ENCODE data around the gene KNCN.
A peak's percentile ranks its signal among the peaks of the same experiment; 100 is the strongest.

KNCN gene

GRCh38 chr1:46527474-46528296, 23.8 kb downstream of the KNCN start:
- DNase-seq (ENCODE audit: extremely low read depth, low read depth), result peak; percentile 50
- peak; percentile 99 for TF ChIP-seq CTCF (IDR thresholded peaks at IDR 0.05; ENCODE audit: low read depth, low read length)

- no peak for DNase-seq (ENCODE audit: extremely low read depth, low read depth)
- TF ChIP-seq CTCF (IDR thresholded peaks at IDR 0.05; ENCODE audit: low read depth, low read length), result no peak
Observed at GRCh38 chr1:46526691-46527291, 24.7 kb downstream of the KNCN start.

- no peak for DNase-seq (ENCODE audit: extremely low read depth, low read depth)
- no peak for TF ChIP-seq CTCF (IDR thresholded peaks at IDR 0.05; ENCODE audit: low read depth, low read length)
Observed at GRCh38 chr1:46526013-46526690, 25.3 kb downstream of the KNCN start.

- no peak for TF ChIP-seq CTCF (IDR thresholded peaks at IDR 0.05; ENCODE audit: low read depth, low read length)
- DNase-seq (ENCODE audit: extremely low read depth, low read depth), result no peak
Observed at GRCh38 chr1:46525253-46525983, 26.0 kb downstream of the KNCN start.

- TF ChIP-seq CTCF (IDR thresholded peaks at IDR 0.05; ENCODE audit: low read depth, low read length), result no peak
- no peak for DNase-seq (ENCODE audit: extremely low read depth, low read depth)
Observed at GRCh38 chr1:46524843-46525242, 26.6 kb downstream of the KNCN start.

- no peak for TF ChIP-seq CTCF (IDR thresholded peaks at IDR 0.05; ENCODE audit: low read depth, low read length)
- no peak for DNase-seq (ENCODE audit: extremely low read depth, low read depth)
Observed at GRCh38 chr1:46523496-46524353, 27.7 kb downstream of the KNCN start.
